B cell (primary cell): ENCODE measurements around the gene VWA3A. TPM values are rescaled to one million over a fixed set of nuclear protein-coding genes. Genes with fewer than 3 reads are reported as not detected.

Experiments used
- ATAC-seq: fragments of 200-7000 bp; cut with Tn5 transposase; one replicate; pipeline ENCODE4 v1.10.0; 2021; ENCODE audit warnings: low read depth, mild to moderate bottlenecking, moderate number of reproducible peaks, moderate library complexity
- CTCF ChIA-PET: fragments of 350-600 bp; sonication (Branson Sonifier 250); formaldehyde crosslinking; loops from one replicate; lab custom pipeline; 2021; ENCODE audit warnings: antibody characterized with exemption, inconsistent platforms; lab: Charles Lee
- POLR2A ChIA-PET: fragments of 350-600 bp; sonication (Branson Sonifier 250); formaldehyde crosslinking; loops from one replicate; lab custom pipeline; 2021; ENCODE audit warnings: antibody characterized with exemption; lab: Charles Lee
- DNase-seq: peaks from one replicate; pipeline ENCODE4 v3.0.0; 2013
- H2AFZ ChIP-seq: 2 replicates; pipeline ENCODE4 v1.6.1; 2012; ENCODE audit warnings: mild to moderate bottlenecking, low read depth, low read length; ENCODE audit not compliant: insufficient read depth, poor library complexity, severe bottlenecking
- H3K27ac ChIP-seq, 2 donors: 1 replicate in 1 of 2; 2 replicates in 1 of 2; pipeline ENCODE4 v1.5.1; 2012 to 2013; ENCODE audit warnings: low read length in 2 of 2, mild to moderate bottlenecking in 2 of 2, moderate library complexity in 1 of 2
- H3K27me3 ChIP-seq, 4 experiments: fragments of 200-600 bp in 1 of 4; sonication (generic) in 1 of 4; replicated peaks in 1 of 4; 1 replicate in 2 of 4; 2 replicates in 2 of 4; pipeline versions ENCODE4 v1.6.1 to v1.7.0; 2013 to 2016; ENCODE audit warnings: low read length in 3 of 4, mild to moderate bottlenecking in 2 of 4, mixed read lengths in 1 of 4, moderate library complexity in 1 of 4; ENCODE audit not compliant: insufficient read depth in 4 of 4, control insufficient read depth in 3 of 4; ENCODE audit errors: control extremely low read depth in 1 of 4
- H3K36me3 ChIP-seq, 2 experiments: replicated peaks in 1 of 2; 1 replicate in 1 of 2; 2 replicates in 1 of 2; pipeline versions ENCODE4 v1.6.1 to v1.7.1; 2013; ENCODE audit warnings: low read length in 1 of 2; ENCODE audit not compliant: insufficient read depth in 2 of 2, control insufficient read depth in 1 of 2; ENCODE audit errors: control extremely low read depth in 1 of 2, extremely low read depth in 1 of 2
- H3K4me1 ChIP-seq, 2 donors: fragments of 200-600 bp in 1 of 2; sonication (generic) in 1 of 2; 1 replicate in 1 of 2; 2 replicates in 1 of 2; pipeline versions ENCODE4 v1.5.1 to v1.6.1; 2013 to 2017; ENCODE audit warnings: low read length in 2 of 2; ENCODE audit not compliant: control insufficient read depth in 2 of 2, insufficient read depth in 2 of 2
- H3K4me2 ChIP-seq: replicated peaks from 2 replicates; pipeline ENCODE3; 2012; ENCODE audit warnings: mild to moderate bottlenecking, low read depth, low read length; ENCODE audit not compliant: poor library complexity, severe bottlenecking
- H3K4me3 ChIP-seq, 5 experiments: fragments of 200-600 bp in 1 of 5; sonication (generic) in 1 of 5; 1 replicate in 3 of 5; 2 replicates in 2 of 5; pipeline versions ENCODE4 v1.5.1 to v1.7.0; 2011 to 2016; ENCODE audit warnings: low read length in 4 of 5, mild to moderate bottlenecking in 4 of 5, low read depth in 2 of 5, control low read depth in 1 of 5, moderate library complexity in 1 of 5; ENCODE audit not compliant: insufficient read depth in 1 of 5; ENCODE audit errors: control extremely low read depth in 1 of 5, extremely low read depth in 1 of 5
- H3K79me2 ChIP-seq: fragments of 200-600 bp; sonication (generic); one replicate; pipeline ENCODE4 v1.6.0; 2016; ENCODE audit warnings: low read length; ENCODE audit not compliant: control insufficient read depth, insufficient read depth
- H3K9ac ChIP-seq: fragments of 200-600 bp; sonication (generic); 2 replicates; pipeline ENCODE4 v1.6.1; 2017; ENCODE audit warnings: mild to moderate bottlenecking, low read length, moderate library complexity
- H3K9me3 ChIP-seq, 3 donors: one replicate each; pipeline versions ENCODE4 v1.6.1 to v1.7.1; 2013; ENCODE audit warnings: low read length in 2 of 3; ENCODE audit not compliant: control insufficient read depth in 2 of 3, insufficient read depth in 1 of 3; ENCODE audit errors: control extremely low read depth in 1 of 3
- H4K20me1 ChIP-seq: 2 replicates; pipeline ENCODE4 v1.6.0; 2012; ENCODE audit warnings: mild to moderate bottlenecking, low read length; ENCODE audit not compliant: insufficient read depth, control insufficient read depth, poor library complexity, severe bottlenecking
- H3K27ac Mint-ChIP-seq: one replicate; pipeline ENCODE4 v1.8.0; 2021; ENCODE audit warnings: mixed read lengths
- H3K27me3 Mint-ChIP-seq: one replicate; pipeline ENCODE4 v1.8.0; 2021; ENCODE audit warnings: mixed read lengths
- H3K4me1 Mint-ChIP-seq: one replicate; pipeline ENCODE4 v1.8.0; 2021; ENCODE audit warnings: mixed read lengths
- H3K4me3 Mint-ChIP-seq: one replicate; pipeline ENCODE4 v1.8.0; 2021; ENCODE audit warnings: mixed read lengths
- H3K9me3 Mint-ChIP-seq: one replicate; pipeline ENCODE4 v1.8.0; 2022; ENCODE audit warnings: mixed read lengths; ENCODE audit not compliant: insufficient read depth
- EZH2 ChIP-seq: IDR thresholded peaks from 2 replicates; pipeline ENCODE4 v1.6.1; 2012; ENCODE audit warnings: borderline replicate concordance, low read depth, mild to moderate bottlenecking, moderate library complexity, low read length; ENCODE audit not compliant: insufficient read depth, poor library complexity, severe bottlenecking
- WGBS: methylation state at CpG from one replicate; pipeline ENCODE4 v1.1.5; 2013; ENCODE audit warnings: missing lambda C conversion rate; ENCODE audit not compliant: insufficient coverage; 5-methylcytosine and 5-hydroxymethylcytosine counted together
- intact Hi-C: fragments of 100-400 bp; cut with micrococcal nuclease; formaldehyde crosslinking; loops from one replicate; pipeline ENCODE4 v1.10.0; 2022
- polyA plus RNA-seq: library from polyadenylated mRNA; depleted of rRNA; stranded (reverse); fragments of >200 nt; gene quantifications from 2 replicates; pipeline ENCODE4 v1.2.3, GENCODE V29; 2012
- total RNA-seq, 2 donors: library from RNA; stranded (reverse); fragments of 120-200 nt in 1 of 2; gene quantifications; 1 replicate in 1 of 2; 2 replicates in 1 of 2; pipeline versions ENCODE4 v1.2.3 to v1.2.4, GENCODE V29; 2013 to 2022
- TF ChIP-seq, protein P1 (sequence below): fragments of 200-600 bp; IDR thresholded peaks from one replicate; pipeline ENCODE4 v1.8.0; 2022; ENCODE audit warnings: antibody characterized with exemption, mild to moderate bottlenecking

VWA3A gene
- total and polyA plus RNA-seq, 2 donors (not counting 1 experiment from before 2014, with no cell fraction given) = 0.28 to 0.47 TPM

DNA sequence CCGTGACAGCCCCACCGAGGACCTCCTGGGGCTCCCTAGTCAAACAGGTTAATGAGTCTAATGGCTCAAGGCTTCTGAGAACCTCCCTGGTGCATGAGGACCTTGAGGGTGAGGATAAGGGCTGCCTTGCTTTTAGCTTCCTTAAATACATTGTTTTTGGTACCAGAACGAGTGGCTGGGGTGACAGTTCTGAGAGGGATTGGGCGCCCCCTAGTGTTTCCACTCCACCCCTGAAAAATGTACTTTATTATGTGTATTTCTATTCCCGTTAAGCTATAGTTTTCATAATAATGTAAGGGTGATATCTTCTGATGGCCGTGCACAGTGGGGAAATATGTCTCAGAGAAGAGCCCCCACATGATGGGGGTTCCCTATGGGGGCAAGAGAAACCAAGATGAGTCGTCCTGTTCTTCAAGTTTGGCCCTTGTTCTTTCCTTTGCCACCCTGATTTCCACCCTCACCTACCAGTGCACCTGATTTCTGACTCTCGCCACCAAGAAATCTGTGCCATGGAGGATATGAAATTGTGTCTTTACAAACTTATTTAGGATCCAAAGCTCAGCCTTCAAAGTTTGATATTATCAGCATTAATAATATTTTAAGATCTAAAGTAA lies 14.5 kb upstream of the VWA3A start:
- no peaks in the 10 kb centered on the region for H3K9me3 Mint-ChIP-seq
- intact Hi-C loops = loop anchor here (1.0 to 5.0 kb wide), 4 partner anchors 46 to 219 kb away; partner anchors contain the start of genes PDZD9 and POLR3E
- no peak overlapping the region for H3K9ac ChIP-seq
- ATAC-seq (peak; percentile 60), DNase-seq (peak; percentile 79)
- H3K4me1 Mint-ChIP-seq = no peaks in the 10 kb centered on the region
- H3K36me3 ChIP-seq = peaks cover 0 to 4% of the 10 kb centered on the region in 2 experiments
- no peak overlapping the region for H3K4me2 ChIP-seq
- H3K79me2 ChIP-seq = no peaks in the 10 kb centered on the region
- no peaks in the 10 kb centered on the region for H3K27me3 Mint-ChIP-seq
- H4K20me1 ChIP-seq = no peaks in the 10 kb centered on the region
- no peak overlapping the region for H3K4me3 Mint-ChIP-seq
- no peaks in the 10 kb centered on the region for H3K9me3 ChIP-seq
- ChIA-PET CTCF (interaction anchor here (0.6 to 5.5 kb wide), 45 partner anchors 9 to 1481 kb away, joined by 3 to 290 read pairs (median 5); partner anchors contain the start of genes MOSMO, PDZD9, POLR3E and UQCRC2), POLR2A (interaction anchor here (1.0 kb wide), 1 partner anchor 111 kb away, joined by 3 read pairs; no protein-coding TSS in a partner anchor)
- H3K27ac ChIP-seq = no peak overlapping the region
- no peak overlapping the region for H2AFZ ChIP-seq
- H3K27me3 ChIP-seq = no peaks in the 10 kb centered on the region
- H3K4me1 ChIP-seq = no peaks in the 10 kb centered on the region
- H3K27ac Mint-ChIP-seq = no peak overlapping the region
- H3K4me3 ChIP-seq = no peak overlapping the region
- TF ChIP-seq, protein P1, sequence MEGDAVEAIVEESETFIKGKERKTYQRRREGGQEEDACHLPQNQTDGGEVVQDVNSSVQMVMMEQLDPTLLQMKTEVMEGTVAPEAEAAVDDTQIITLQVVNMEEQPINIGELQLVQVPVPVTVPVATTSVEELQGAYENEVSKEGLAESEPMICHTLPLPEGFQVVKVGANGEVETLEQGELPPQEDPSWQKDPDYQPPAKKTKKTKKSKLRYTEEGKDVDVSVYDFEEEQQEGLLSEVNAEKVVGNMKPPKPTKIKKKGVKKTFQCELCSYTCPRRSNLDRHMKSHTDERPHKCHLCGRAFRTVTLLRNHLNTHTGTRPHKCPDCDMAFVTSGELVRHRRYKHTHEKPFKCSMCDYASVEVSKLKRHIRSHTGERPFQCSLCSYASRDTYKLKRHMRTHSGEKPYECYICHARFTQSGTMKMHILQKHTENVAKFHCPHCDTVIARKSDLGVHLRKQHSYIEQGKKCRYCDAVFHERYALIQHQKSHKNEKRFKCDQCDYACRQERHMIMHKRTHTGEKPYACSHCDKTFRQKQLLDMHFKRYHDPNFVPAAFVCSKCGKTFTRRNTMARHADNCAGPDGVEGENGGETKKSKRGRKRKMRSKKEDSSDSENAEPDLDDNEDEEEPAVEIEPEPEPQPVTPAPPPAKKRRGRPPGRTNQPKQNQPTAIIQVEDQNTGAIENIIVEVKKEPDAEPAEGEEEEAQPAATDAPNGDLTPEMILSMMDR = peak; percentile 96
- no peak for TF ChIP-seq EZH2
- 50% methylated on average over 2 of the region's 8 CpGs for WGBS

DNA sequence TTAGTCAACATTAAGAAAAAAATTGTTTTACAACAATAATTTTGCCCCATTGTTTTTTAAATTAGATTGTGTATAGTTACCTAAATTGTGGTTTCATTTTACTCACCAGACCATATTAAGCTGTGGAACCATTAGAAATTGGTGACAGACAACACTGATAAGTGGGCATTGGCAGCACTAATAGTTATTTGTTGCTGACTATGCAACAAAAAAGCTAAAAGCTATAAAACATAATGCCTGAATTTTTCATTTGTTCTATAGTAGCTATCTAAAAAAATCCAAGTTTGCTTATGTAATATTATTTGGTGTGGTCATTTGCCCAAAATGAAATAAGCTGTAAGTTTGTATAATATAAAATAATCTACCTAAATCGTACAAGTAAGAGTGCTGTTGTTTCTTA lies 13.7 kb upstream of the VWA3A start:
- Mint-ChIP-seq H3K9me3 (no peaks in the 10 kb centered on the region), H3K27me3 (no peaks in the 10 kb centered on the region), H3K4me1 (no peaks in the 10 kb centered on the region), H3K4me3 (no peak overlapping the region), H3K27ac (no peak overlapping the region)
- H3K36me3 ChIP-seq = peaks cover 0 to 4% of the 10 kb centered on the region in 2 experiments
- H3K79me2 ChIP-seq = no peaks in the 10 kb centered on the region
- no peak for DNase-seq
- CTCF ChIA-PET = interaction anchor here (0.7 to 5.5 kb wide), 23 partner anchors 9 to 1481 kb away, joined by 3 to 290 read pairs (median 12); partner anchors contain the start of genes MOSMO, PDZD9, POLR3E and VWA3A
- H3K27me3 ChIP-seq = no peaks in the 10 kb centered on the region
- POLR2A ChIA-PET = no interaction called here
- no peak overlapping the region for H3K27ac ChIP-seq
- no CpG with 5 or more reads among the region's 1 CpG for WGBS
- H3K4me3 ChIP-seq = no peak overlapping the region
- no peak overlapping the region for H2AFZ ChIP-seq
- no peaks in the 10 kb centered on the region for H4K20me1 ChIP-seq
- no peak for ATAC-seq
- intact Hi-C loops = loop anchor here (5.0 kb wide), 1 partner anchor 46 kb away; no protein-coding TSS in a partner anchor
- no peak overlapping the region for H3K9ac ChIP-seq
- TF ChIP-seq EZH2 = no peak
- TF ChIP-seq, protein P1 = no peak
- H3K9me3 ChIP-seq = no peaks in the 10 kb centered on the region
- no peaks in the 10 kb centered on the region for H3K4me1 ChIP-seq
- no peak overlapping the region for H3K4me2 ChIP-seq
